Activated CD8-positive, alpha-beta memory T cell treated with anti-CD3 and anti-CD28 coated beads, Interleukin-2, amount 50 U/mL, for 24 hours (primary cell): ENCODE data around the gene HECTD4.

ENCODE experiments used
- DNase-seq: peaks from one replicate; pipeline ENCODE4 v3.0.0-alpha.2; 2020; ENCODE audit errors: extremely low read depth

The HECTD4 gene

GRCh38 chr12:112322441-112322840, 59.8 kb downstream of the HECTD4 start:
- DNase-seq = no peak

- DNase-seq = no peak
Measured at GRCh38 chr12:112321245-112321644, 61.0 kb downstream of the HECTD4 start.

GRCh38 chr12:112319395-112319794, 62.8 kb downstream of the HECTD4 start:
- DNase-seq = no peak

- no peak for DNase-seq
Measured at GRCh38 chr12:112317481-112317880, 64.8 kb downstream of the HECTD4 start.

GRCh38 chr12:112314981-112315380, 67.2 kb downstream of the HECTD4 start:
- DNase-seq = no peak

GRCh38 chr12:112309797-112310196, 72.4 kb downstream of the HECTD4 start:
- no peak for DNase-seq

- DNase-seq = no peak
Measured at GRCh38 chr12:112308652-112309051, 73.6 kb downstream of the HECTD4 start.

GRCh38 chr12:112308161-112308560, 74.1 kb downstream of the HECTD4 start:
- DNase-seq = no peak

- DNase-seq = no peak
Measured at GRCh38 chr12:112307317-112308011, 74.8 kb downstream of the HECTD4 start.

- DNase-seq = no peak
Measured at GRCh38 chr12:112305951-112306350, 76.3 kb downstream of the HECTD4 start.

GRCh38 chr12:112304436-112304835, 77.8 kb downstream of the HECTD4 start:
- no peak for DNase-seq

- DNase-seq = no peak
Measured at GRCh38 chr12:112303799-112304198, 78.4 kb downstream of the HECTD4 start.

GRCh38 chr12:112303004-112303403, 79.2 kb downstream of the HECTD4 start:
- DNase-seq = peak; percentile 14

GRCh38 chr12:112299704-112300103, 82.5 kb downstream of the HECTD4 start:
- DNase-seq = no peak

- DNase-seq = no peak
Measured at GRCh38 chr12:112297188-112297587, 85.0 kb downstream of the HECTD4 start.

GRCh38 chr12:112296183-112296582, 86.0 kb downstream of the HECTD4 start:
- no peak for DNase-seq

GRCh38 chr12:112294793-112295192, 87.4 kb downstream of the HECTD4 start:
- no peak for DNase-seq

GRCh38 chr12:112288638-112289037, 93.6 kb downstream of the HECTD4 start:
- no peak for DNase-seq

- DNase-seq = no peak
Measured at GRCh38 chr12:112285600-112286401, 96.4 kb downstream of the HECTD4 start.

- no peak for DNase-seq
Measured at GRCh38 chr12:112283546-112283945, 98.7 kb downstream of the HECTD4 start.

- no peak for DNase-seq
Measured at GRCh38 chr12:112282920-112283319, 99.3 kb downstream of the HECTD4 start.

- no peak for DNase-seq
Measured at GRCh38 chr12:112275836-112276235, 106.4 kb downstream of the HECTD4 start.

GRCh38 chr12:112275207-112275606, 107.0 kb downstream of the HECTD4 start:
- no peak for DNase-seq
